K562 (cell line): ENCODE results near the gene MRPL54. TPM values are rescaled to one million over a fixed set of nuclear protein-coding genes. Genes with fewer than 3 reads are reported as not detected.

Experiments used
- KAT8 ChIP-seq: fragments of 450-650 bp; IDR thresholded peaks from 2 replicates; pipeline ENCODE4 v1.6.1; 2016; ENCODE audit warnings: low read depth, mild to moderate bottlenecking
- KHSRP ChIP-seq: fragments of 450-650 bp; IDR thresholded peaks from 2 replicates; pipeline ENCODE4 v1.6.1; 2017
- NBN ChIP-seq: fragments of 450-650 bp; IDR thresholded peaks from 2 replicates; pipeline ENCODE4 v1.6.1; 2016; ENCODE audit warnings: low read depth, mild to moderate bottlenecking
- NFXL1 ChIP-seq: fragments of 450-650 bp; formaldehyde crosslinking; IDR thresholded peaks from 2 replicates; pipeline ENCODE4 v1.4.0; 2021; ENCODE audit warnings: mild to moderate bottlenecking
- UBTF ChIP-seq, 2 experiments: IDR thresholded peaks; 2 replicates each; pipeline ENCODE4 v1.6.1; 2012; ENCODE audit warnings: improper control_type of control experiment in 2 of 2, low read depth in 2 of 2, low read length in 2 of 2, borderline replicate concordance in 1 of 2
- ZBTB11 ChIP-seq, 3 experiments: fragments of 200-800 bp in 1 of 3; fragments of 250-450 bp in 1 of 3; fragments of 450-650 bp in 1 of 3; sonication (Bioruptor Pico) in 1 of 3; sonication (Bioruptor generic) in 1 of 3; formaldehyde crosslinking in 1 of 3; IDR thresholded peaks; 2 replicates each; pipeline versions ENCODE4 v1.6.1 to v1.8.0; 2016 to 2022; ENCODE audit warnings: mild to moderate bottlenecking in 2 of 3, missing genetic modification characterization in 2 of 3, missing compliant biosample characterization in 1 of 3, moderate library complexity in 1 of 3
- ZKSCAN3 ChIP-seq: fragments of 250-450 bp; sonication (Bioruptor Pico); IDR thresholded peaks from 2 replicates; pipeline ENCODE4 v1.4.0; 2020
- ZKSCAN8 ChIP-seq: fragments of 200-800 bp; sonication (Bioruptor generic); IDR thresholded peaks from 2 replicates; pipeline ENCODE4 v1.6.1; 2016; ENCODE audit warnings: missing genetic modification characterization, missing compliant biosample characterization
- ZNF347 ChIP-seq: fragments of 450-650 bp; formaldehyde crosslinking; IDR thresholded peaks from 2 replicates; pipeline ENCODE4 v1.4.0; 2020; ENCODE audit warnings: low read depth, mild to moderate bottlenecking, moderate library complexity
- ZNF589 ChIP-seq: fragments of 200-800 bp; sonication (Bioruptor generic); IDR thresholded peaks from 2 replicates; pipeline ENCODE4 v1.6.1; 2016; ENCODE audit warnings: low read depth, missing genetic modification characterization, missing compliant biosample characterization
- ZNF639 ChIP-seq, 2 experiments: fragments of 200-800 bp in 1 of 2; sonication (Bioruptor generic) in 1 of 2; sonication (generic) in 1 of 2; formaldehyde crosslinking in 1 of 2; IDR thresholded peaks in 1 of 2; conservative IDR thresholded peaks in 1 of 2; 2 replicates each; pipeline versions ENCODE4 v1.5.0 to v1.6.1; 2016 to 2020; ENCODE audit warnings: missing compliant biosample characterization in 1 of 2, missing genetic modification characterization in 1 of 2, missing genetic modification reagents in 1 of 2
- ZNF766 ChIP-seq: fragments of 200-800 bp; sonication (Bioruptor generic); conservative IDR thresholded peaks from 2 replicates; pipeline ENCODE4 v1.6.1; 2016; ENCODE audit warnings: missing genetic modification characterization, missing compliant biosample characterization
- polyA plus RNA-seq, 8 experiments: library from polyadenylated mRNA; depleted of rRNA in 4 of 8; stranded (reverse) in 5 of 8; unstranded in 3 of 8; fragments of >200 nt; fragmentation: Nextera tagmentation in 2 of 8; fragmentation: Illumina TruSeq in 1 of 8; extraction: Ambion mirVana in 2 of 8; extraction: Trizol in 1 of 8; gene quantifications; 2 replicates each; pipeline versions ENCODE4 v1.2.1 to v1.2.3, GENCODE V29; 2011 to 2014; ENCODE audit warnings: inconsistent platforms in 1 of 8, missing spikeins in 1 of 8
- total RNA-seq, 7 experiments: library from RNA; depleted of rRNA in 6 of 7; stranded (reverse); fragments of >200 nt in 6 of 7; fragmentation: Illumina TruSeq in 2 of 7; extraction: Trizol in 2 of 7; gene quantifications; 2 replicates each; pipeline versions ENCODE4 v1.2.1 to v1.2.3, GENCODE V29; 2011 to 2021; ENCODE audit warnings: low replicate concordance in 1 of 7
- TF ChIP-seq, protein P1 (sequence below), 2 experiments: fragments of 450-650 bp in 1 of 2; sonication (generic) in 1 of 2; formaldehyde crosslinking in 1 of 2; IDR thresholded peaks in 1 of 2; conservative IDR thresholded peaks in 1 of 2; 2 replicates each; pipeline versions ENCODE4 v1.6.1 to v1.8.1; 2016 to 2023; ENCODE audit warnings: mild to moderate bottlenecking in 2 of 2, moderate library complexity in 2 of 2, inconsistent platforms in 1 of 2, missing genetic modification reagents in 1 of 2

MRPL54 gene
- total and polyA plus RNA-seq, 9 of the 15 experiments (the other 6 are each of a cell fraction or from before 2014, with no cell fraction given), result 3.5 to 120 (median 56.9) TPM

GRCh38 chr19:3762130-3762473 is 380 bp upstream of the MRPL54 start (continued):
- TF ChIP-seq ZKSCAN8 (CRISPR knock-in tag) (0 out of 2 replicates have a peak, but pooled peaks have one; percentile 29), KAT8 (no peak), NFXL1 (CRISPR knock-in tag) (no peak), KHSRP (no peak), NBN (0 out of 2 replicates have a peak, but pooled peaks have one; percentile 2), UBTF (IDR thresholded peaks at IDR 0.05; ENCODE audit: borderline replicate concordance in 1 of 2, low read depth in 2 of 2, low read length in 2 of 2) (0 out of 4 replicates have a peak, but pooled peaks of 1 of the 2 experiments have one; percentile 7), ZNF766 (CRISPR knock-in tag) (peak; percentile 6; the same call in 1 of the 2 replicates), ZNF347 (CRISPR knock-in tag) (no peak), ZBTB11 (CRISPR knock-in tag; IDR thresholded peaks at IDR 0.05) (peak in 1 of 3 experiments; percentile 94; a peak in 2 of 6 replicates), ZKSCAN3 (CRISPR knock-in tag) (no peak), ZNF589 (CRISPR knock-in tag) (peak; percentile 70; the same call in 1 of the 2 replicates), ZNF639 (CRISPR knock-in tag; conservative IDR thresholded peaks at IDR 0.05 in 1 of 2, IDR thresholded peaks at IDR 0.05 in 1 of 2) (peak in 1 of 2 experiments; percentile 79; a peak in 1 of 4 replicates)
- TF ChIP-seq, protein P1, sequence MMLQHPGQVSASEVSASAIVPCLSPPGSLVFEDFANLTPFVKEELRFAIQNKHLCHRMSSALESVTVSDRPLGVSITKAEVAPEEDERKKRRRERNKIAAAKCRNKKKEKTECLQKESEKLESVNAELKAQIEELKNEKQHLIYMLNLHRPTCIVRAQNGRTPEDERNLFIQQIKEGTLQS (IDR thresholded peaks at IDR 0.05), result no peak
- TF ChIP-seq, protein P1 (CRISPR knock-in tag; conservative IDR thresholded peaks at IDR 0.05), result no peak
